GM18951 (cell line): ENCODE results near the gene SLC6A6.

ENCODE experiments used
- POLR2A ChIP-seq: IDR thresholded peaks from 4 replicates; pipeline ENCODE4 v1.6.1; 2011; ENCODE audit warnings: mild to moderate bottlenecking; ENCODE audit not compliant: insufficient read length, insufficient read depth; ENCODE audit errors: extremely low read depth
- in situ Hi-C: fragments of 300-500 bp; cut with MboI; formaldehyde crosslinking; loops from one replicate; pipeline ENCODE4 v1.12.0; 2022; ENCODE audit warnings: low sequenced_read_pairs, mixed read lengths, inconsistent platforms; ENCODE audit not compliant: unreplicated experiment

SLC6A6 gene

GRCh38 chr3:14505001-14505802, 102.8 kb downstream of the SLC6A6 start:
- no peak for TF ChIP-seq POLR2A
- in situ Hi-C loops, result no loop called here

- in situ Hi-C loops, result no loop called here
- TF ChIP-seq POLR2A, result no peak
Measured at GRCh38 chr3:14505803-14506500, 103.5 kb downstream of the SLC6A6 start.

- no peak for TF ChIP-seq POLR2A
- in situ Hi-C loops, result no loop called here
Measured at GRCh38 chr3:14506626-14507304, 104.4 kb downstream of the SLC6A6 start.

GRCh38 chr3:14507305-14507741, 104.9 kb downstream of the SLC6A6 start:
- in situ Hi-C loops, result no loop called here
- TF ChIP-seq POLR2A, result no peak

- in situ Hi-C loops, result no loop called here
- TF ChIP-seq POLR2A, result no peak
Measured at GRCh38 chr3:14507757-14508504, 105.5 kb downstream of the SLC6A6 start.

- in situ Hi-C loops, result no loop called here
- TF ChIP-seq POLR2A, result no peak
Measured at GRCh38 chr3:14508505-14508819, 106.1 kb downstream of the SLC6A6 start.

- in situ Hi-C loops, result no loop called here
- TF ChIP-seq POLR2A, result no peak
Measured at GRCh38 chr3:14508966-14509795, 106.8 kb downstream of the SLC6A6 start.

GRCh38 chr3:14509796-14510100, 107.3 kb downstream of the SLC6A6 start:
- no peak for TF ChIP-seq POLR2A
- in situ Hi-C loops, result no loop called here

GRCh38 chr3:14510838-14511622, 108.6 kb downstream of the SLC6A6 start:
- in situ Hi-C loops, result no loop called here
- no peak for TF ChIP-seq POLR2A

GRCh38 chr3:14511623-14512280, 109.3 kb downstream of the SLC6A6 start:
- no peak for TF ChIP-seq POLR2A

GRCh38 chr3:14512281-14512941, 110.0 kb downstream of the SLC6A6 start:
- in situ Hi-C loops, result no loop called here
- TF ChIP-seq POLR2A, result no peak

More at GRCh38 chr3:14511623-14512280, 109.3 kb downstream of the SLC6A6 start:
- in situ Hi-C loops, result no loop called here
